Ishikawa (cell line): ENCODE results near the gene COTL1.

Experiments used
- CEBPB ChIP-seq: IDR thresholded peaks from 2 replicates; pipeline ENCODE4 v1.6.1; 2012
- CREB1 ChIP-seq: IDR thresholded peaks from 2 replicates; pipeline ENCODE4 v1.6.1; 2012; ENCODE audit warnings: low read depth
- EGR1 ChIP-seq: IDR thresholded peaks from 2 replicates; pipeline ENCODE4 v1.6.1; 2012
- EP300 ChIP-seq: IDR thresholded peaks from 2 replicates; pipeline ENCODE4 v1.6.1; 2012; ENCODE audit warnings: borderline replicate concordance
- FOXM1 ChIP-seq: IDR thresholded peaks from 2 replicates; pipeline ENCODE4 v1.6.1; 2012; ENCODE audit warnings: low read depth, borderline replicate concordance
- NFIC ChIP-seq: IDR thresholded peaks from 2 replicates; pipeline ENCODE4 v1.6.1; 2012
- RAD21 ChIP-seq: IDR thresholded peaks from 2 replicates; pipeline ENCODE4 v1.6.1; 2012; ENCODE audit warnings: low read depth
- TAF1 ChIP-seq: IDR thresholded peaks from 2 replicates; pipeline ENCODE4 v1.6.1; 2012; ENCODE audit warnings: low read depth, mild to moderate bottlenecking
- TCF12 ChIP-seq: IDR thresholded peaks from 2 replicates; pipeline ENCODE4 v1.6.1; 2012; ENCODE audit warnings: low read depth
- TEAD4 ChIP-seq: IDR thresholded peaks from 2 replicates; pipeline ENCODE4 v1.6.1; 2012
- YY1 ChIP-seq: IDR thresholded peaks from 2 replicates; pipeline ENCODE4 v1.6.1; 2012; ENCODE audit warnings: low read depth
- ZBTB7A ChIP-seq: IDR thresholded peaks from 2 replicates; pipeline ENCODE4 v1.6.1; 2012; ENCODE audit warnings: low read depth
- TF ChIP-seq, protein P1 (sequence below): IDR thresholded peaks from 2 replicates; pipeline ENCODE4 v1.6.1; 2012
- TF ChIP-seq, protein P2 (sequence below): IDR thresholded peaks from 2 replicates; pipeline ENCODE4 v1.6.1; 2012
- TF ChIP-seq, protein P3 (sequence below): IDR thresholded peaks from 2 replicates; pipeline ENCODE4 v1.6.1; 2012; ENCODE audit warnings: low read depth, mild to moderate bottlenecking

The COTL1 gene

DNA sequence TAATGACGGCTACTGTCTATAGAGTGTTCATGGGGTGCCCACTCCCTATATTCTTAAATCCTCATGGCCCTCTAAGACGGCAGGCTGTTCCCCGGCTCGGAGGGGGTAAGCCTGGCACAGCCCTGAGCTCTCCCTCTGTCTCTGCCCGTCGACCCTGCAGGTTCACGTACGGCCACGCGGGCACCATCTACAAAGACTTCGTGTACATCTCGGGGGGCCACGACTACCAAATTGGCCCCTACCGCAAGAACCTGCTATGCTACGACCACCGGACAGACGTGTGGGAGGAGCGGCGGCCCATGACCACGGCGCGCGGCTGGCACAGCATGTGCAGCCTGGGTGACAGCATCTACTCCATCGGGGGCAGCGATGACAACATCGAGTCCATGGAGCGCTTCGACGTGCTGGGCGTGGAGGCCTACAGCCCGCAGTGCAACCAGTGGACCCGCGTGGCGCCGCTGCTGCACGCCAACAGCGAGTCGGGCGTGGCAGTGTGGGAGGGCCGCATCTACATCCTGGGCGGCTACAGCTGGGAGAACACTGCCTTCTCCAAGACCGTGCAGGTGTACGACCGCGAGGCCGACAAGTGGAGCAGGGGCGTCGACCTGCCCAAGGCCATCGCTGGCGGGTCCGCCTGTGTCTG lies 43.7 kb upstream of the COTL1 start:
- TF ChIP-seq CEBPB (no peak), EGR1 (no peak), EP300 (no peak), FOXM1 (no peak), RAD21 (no peak), CREB1 (no peak), TEAD4 (no peak), NFIC (no peak), TCF12 (no peak), ZBTB7A (no peak), TAF1 (no peak), YY1 (no peak)
- TF ChIP-seq, protein P1, sequence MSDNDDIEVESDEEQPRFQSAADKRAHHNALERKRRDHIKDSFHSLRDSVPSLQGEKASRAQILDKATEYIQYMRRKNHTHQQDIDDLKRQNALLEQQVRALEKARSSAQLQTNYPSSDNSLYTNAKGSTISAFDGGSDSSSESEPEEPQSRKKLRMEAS, result no peak
- TF ChIP-seq, protein P2, sequence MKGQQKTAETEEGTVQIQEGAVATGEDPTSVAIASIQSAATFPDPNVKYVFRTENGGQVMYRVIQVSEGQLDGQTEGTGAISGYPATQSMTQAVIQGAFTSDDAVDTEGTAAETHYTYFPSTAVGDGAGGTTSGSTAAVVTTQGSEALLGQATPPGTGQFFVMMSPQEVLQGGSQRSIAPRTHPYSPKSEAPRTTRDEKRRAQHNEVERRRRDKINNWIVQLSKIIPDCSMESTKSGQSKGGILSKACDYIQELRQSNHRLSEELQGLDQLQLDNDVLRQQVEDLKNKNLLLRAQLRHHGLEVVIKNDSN, result no peak
- TF ChIP-seq, protein P3, sequence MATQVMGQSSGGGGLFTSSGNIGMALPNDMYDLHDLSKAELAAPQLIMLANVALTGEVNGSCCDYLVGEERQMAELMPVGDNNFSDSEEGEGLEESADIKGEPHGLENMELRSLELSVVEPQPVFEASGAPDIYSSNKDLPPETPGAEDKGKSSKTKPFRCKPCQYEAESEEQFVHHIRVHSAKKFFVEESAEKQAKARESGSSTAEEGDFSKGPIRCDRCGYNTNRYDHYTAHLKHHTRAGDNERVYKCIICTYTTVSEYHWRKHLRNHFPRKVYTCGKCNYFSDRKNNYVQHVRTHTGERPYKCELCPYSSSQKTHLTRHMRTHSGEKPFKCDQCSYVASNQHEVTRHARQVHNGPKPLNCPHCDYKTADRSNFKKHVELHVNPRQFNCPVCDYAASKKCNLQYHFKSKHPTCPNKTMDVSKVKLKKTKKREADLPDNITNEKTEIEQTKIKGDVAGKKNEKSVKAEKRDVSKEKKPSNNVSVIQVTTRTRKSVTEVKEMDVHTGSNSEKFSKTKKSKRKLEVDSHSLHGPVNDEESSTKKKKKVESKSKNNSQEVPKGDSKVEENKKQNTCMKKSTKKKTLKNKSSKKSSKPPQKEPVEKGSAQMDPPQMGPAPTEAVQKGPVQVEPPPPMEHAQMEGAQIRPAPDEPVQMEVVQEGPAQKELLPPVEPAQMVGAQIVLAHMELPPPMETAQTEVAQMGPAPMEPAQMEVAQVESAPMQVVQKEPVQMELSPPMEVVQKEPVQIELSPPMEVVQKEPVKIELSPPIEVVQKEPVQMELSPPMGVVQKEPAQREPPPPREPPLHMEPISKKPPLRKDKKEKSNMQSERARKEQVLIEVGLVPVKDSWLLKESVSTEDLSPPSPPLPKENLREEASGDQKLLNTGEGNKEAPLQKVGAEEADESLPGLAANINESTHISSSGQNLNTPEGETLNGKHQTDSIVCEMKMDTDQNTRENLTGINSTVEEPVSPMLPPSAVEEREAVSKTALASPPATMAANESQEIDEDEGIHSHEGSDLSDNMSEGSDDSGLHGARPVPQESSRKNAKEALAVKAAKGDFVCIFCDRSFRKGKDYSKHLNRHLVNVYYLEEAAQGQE, result no peak

DNA sequence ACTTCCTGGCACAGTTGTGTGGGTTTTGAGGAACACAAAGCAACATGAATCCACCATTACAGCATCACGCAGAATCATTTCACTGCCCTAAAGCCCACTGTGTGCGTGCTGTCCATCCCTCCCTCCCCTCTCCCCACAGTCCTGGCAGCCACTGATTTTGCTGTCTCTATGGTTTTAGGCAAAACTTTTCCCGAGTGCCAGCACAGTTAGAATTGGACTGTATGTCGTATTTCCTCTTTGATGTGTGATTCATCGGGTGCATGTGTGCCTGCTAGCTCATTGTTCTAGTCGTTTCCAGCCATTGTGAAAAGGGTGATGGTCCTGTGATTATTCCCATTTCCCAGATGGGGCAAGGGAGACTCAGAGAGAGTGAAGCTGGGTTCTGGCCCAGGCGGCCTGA lies 43.1 kb upstream of the COTL1 start:
- TF ChIP-seq EGR1 (no peak), NFIC (no peak), RAD21 (no peak), CREB1 (no peak), TEAD4 (no peak)
- TF ChIP-seq, protein P3, result no peak

DNA sequence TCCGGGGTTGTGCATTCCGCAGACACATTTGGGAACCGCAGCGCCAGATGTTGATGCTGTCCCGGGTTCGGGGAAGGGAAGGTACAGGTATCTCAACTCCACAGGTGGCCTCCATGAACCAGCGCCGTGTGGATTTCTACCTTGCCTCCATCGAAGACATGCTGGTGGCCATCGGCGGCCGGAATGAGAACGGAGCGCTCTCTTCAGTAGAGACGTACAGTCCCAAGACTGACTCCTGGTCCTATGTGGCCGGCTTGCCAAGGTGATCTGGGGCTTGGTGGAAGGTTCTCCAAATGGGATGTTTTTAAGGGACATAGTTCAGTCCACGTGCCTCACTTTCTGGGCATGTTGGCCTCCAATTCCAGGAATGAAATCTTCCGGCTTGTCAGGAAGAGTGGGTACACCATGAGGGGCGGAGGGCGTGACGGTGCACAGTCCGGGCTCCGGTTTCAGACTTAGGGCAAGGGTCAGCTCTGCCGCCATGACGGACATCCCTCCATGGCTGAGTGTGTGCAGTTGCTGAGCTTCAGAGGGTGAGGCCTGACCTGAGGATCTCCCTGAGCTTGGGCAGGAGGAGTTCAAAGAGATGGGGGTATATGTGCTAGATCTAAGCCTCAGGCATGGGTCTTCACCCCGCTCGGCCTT lies 41.9 kb upstream of the COTL1 start:
- no peak for TF ChIP-seq TCF12
- TF ChIP-seq, protein P3, result no peak
- TF ChIP-seq FOXM1, result no peak
- TF ChIP-seq TEAD4, result no peak
- TF ChIP-seq, protein P1, result no peak
- TF ChIP-seq ZBTB7A, result no peak
- TF ChIP-seq EGR1, result no peak
- TF ChIP-seq EP300, result no peak
- TF ChIP-seq NFIC, result no peak
- TF ChIP-seq CEBPB, result no peak
- TF ChIP-seq, protein P2, result no peak
- no peak for TF ChIP-seq TAF1
- no peak for TF ChIP-seq RAD21
- TF ChIP-seq YY1, result no peak
- TF ChIP-seq CREB1, result no peak

DNA sequence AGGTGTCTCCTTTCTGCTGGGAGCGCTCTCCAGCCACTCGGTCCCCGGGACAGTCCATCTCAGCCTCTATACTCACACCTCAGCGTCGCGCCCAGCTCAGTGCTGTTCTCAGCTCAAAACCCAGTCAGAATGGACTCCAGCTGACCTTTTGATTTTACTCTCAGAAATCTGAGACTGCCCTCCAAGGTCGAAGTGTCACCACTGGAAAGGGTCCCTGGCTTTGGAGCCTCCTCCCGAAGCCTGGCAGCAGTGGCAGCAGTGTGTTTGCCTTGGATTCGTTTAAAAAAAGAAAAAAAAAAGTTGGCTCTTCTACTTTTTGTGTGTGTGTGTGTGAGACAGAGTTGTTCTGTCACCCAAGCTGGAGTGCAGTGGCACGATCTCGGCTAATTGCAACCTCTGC lies 40.8 kb upstream of the COTL1 start:
- TF ChIP-seq CREB1, result no peak
- no peak for TF ChIP-seq EP300
- no peak for TF ChIP-seq CEBPB
- TF ChIP-seq, protein P2, result no peak
- no peak for TF ChIP-seq FOXM1
- TF ChIP-seq RAD21, result no peak
- TF ChIP-seq, protein P3, result no peak
- no peak for TF ChIP-seq TAF1
- TF ChIP-seq NFIC, result no peak
- TF ChIP-seq YY1, result no peak
- TF ChIP-seq, protein P1, result no peak
- TF ChIP-seq EGR1, result no peak
- TF ChIP-seq TCF12, result no peak
- no peak for TF ChIP-seq TEAD4
- TF ChIP-seq ZBTB7A, result no peak
